ENCODE data around the gene MLXIP.
"Not testable (repeated sequence)": the region's sequence is repeated elsewhere in the genome, so short reads cannot be mapped to it uniquely, and the experiment has no call there.

The MLXIP gene

GRCh38 chr12:122158700-122159285, 80.2 kb downstream of the MLXIP start:
- no peak for DNase-seq

GRCh38 chr12:122159882-122160281, 81.3 kb downstream of the MLXIP start:
- DNase-seq, result no peak

GRCh38 chr12:122160761-122161160, 82.2 kb downstream of the MLXIP start:
- no peak for DNase-seq

DNA sequence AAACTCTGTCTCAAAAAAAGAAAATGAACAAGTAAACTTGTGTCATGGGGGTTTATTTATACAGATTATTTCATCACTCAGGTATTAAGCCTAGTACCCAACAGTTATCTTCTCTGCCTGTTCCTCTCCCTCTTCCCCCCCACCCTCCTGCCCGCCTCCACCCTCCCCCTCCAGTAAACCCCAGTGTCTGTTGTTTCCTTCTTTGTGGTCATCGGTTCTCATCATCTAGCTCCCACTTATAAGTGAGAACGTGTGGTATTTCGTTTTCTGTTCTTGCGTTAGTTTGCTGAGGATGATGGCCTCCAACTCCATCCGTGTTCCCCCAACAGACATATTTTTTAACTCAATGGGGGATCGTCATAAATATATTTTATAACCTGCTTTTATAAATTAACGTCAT, 83.1 kb downstream of the MLXIP start:
- DNase-seq, result no peak

DNA sequence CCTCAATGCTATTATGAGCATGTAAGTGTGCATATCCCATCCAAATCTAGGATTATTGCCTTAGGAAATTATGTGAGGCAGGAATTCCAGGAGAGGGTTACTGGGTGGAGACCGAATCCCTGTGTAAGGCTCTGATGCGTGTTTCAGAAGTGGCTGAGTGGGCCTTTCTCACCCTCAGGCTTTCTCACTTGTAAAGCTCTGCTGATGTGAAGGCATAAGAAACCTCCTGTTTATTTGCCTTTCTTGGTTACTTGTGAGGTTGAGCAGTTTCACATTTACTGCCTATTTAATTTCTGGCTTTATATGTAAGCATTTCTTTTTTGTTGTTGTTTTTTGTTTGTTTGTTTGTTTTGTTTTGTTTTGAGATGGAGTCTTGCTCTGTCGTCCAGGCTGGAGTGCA, 84.4 kb downstream of the MLXIP start:
- no peak for DNase-seq

DNA sequence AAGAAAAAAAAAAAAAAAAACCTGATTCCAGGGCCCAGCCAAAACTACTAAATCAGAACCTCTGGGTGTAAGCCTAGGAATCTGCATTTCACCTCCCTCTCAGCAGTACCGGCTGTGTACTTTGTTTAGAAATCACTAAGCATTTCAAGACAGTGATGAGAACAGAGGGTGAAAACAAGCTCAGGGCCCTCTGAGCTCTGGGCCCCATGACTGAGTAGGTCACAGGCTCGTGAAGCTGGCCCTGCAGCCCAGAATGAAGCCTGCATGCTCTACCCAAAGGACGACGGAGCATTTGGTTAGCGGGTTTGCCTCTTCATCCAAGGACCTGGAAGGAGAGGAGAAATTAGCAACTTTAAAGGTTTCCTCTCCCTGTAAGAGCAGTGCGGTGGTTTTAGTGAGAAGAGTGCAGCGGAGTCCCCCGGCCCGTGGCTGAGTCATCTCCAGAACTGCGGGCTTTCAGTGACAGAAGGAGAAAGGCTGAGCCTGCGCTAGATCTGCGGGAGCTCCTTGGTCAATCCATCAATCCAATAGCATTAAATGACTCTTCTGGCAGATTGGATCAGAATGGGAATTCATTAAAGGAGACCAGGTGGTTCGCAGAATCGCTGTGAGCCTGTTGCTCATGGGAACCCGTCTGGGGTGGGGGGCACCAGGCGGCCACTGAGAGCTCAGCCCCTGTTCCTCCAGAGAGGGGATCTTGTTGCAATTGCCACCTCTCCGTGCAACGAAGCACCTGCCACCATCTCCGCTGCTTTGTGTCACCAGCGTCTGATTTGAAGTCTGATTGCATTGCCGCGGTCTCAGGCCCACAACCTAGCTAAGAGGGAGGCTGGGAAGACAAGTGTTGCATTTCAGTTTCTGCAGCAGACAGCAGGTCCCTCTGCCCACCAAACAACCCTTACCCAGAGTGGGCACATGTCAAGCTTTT, 88.1 kb downstream of the MLXIP start:
- DNase-seq, result no peak

DNA sequence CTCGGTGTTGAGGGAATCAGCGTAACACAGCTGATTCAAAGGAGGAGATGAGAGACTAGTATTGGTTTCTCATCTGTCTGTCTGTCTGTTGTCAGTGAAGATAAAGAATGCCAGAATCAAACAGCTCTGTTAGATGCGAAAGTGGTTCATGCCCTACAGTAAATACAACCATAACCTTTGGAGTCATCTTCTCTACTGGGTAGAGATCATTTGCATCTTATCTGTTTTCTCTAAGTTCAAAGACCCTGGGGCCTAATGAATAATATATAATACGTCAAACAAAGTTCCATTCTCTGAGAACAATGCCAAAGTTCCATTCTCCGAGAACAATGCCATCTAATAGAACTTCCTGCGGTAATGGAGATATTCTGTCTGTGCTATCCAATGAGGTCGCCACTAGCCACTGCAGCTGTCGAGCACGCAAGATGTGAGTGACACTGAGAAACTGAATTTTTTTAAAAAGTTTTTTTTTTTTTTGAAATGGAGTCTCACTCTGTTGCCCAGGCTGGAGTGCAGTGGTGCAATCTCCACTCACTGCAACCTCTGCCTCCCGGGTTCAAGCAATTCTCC, 88.9 kb downstream of the MLXIP start:
- DNase-seq, result no peak

- no peak for DNase-seq
These were observed 89.9 kb downstream of the MLXIP start for GRCh38 chr12:122168492-122168891.

DNA sequence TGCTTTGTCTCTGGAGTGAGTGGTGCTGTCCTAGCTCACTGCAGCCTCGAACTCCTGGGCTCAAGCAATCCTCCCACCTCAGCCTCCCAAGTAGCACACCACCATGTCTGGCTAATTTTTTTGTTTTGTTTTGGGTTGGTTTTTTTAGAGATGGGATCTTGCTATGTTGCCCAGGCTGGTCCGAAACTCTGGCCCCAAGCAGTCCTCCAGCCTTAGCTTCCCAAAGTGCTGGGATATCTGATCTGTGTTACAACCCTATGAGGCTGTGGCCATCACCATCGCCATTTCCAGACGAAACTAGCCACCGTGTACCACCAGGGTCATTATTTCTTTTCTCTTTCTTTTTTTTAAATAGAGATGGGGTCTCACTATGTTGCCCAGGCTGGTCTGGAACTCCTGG, 92.8 kb downstream of the MLXIP start:
- no peak for DNase-seq

- no peak for DNase-seq
These were observed 93.8 kb downstream of the MLXIP start for GRCh38 chr12:122172262-122172939.

GRCh38 chr12:122174155-122174845, 95.7 kb downstream of the MLXIP start, which contains the start of gene IL31:
IL31 (minus strand) TSS chr12:122174221; CDS start chr12:122174172, 49 bp downstream.
- no peak for DNase-seq

DNA sequence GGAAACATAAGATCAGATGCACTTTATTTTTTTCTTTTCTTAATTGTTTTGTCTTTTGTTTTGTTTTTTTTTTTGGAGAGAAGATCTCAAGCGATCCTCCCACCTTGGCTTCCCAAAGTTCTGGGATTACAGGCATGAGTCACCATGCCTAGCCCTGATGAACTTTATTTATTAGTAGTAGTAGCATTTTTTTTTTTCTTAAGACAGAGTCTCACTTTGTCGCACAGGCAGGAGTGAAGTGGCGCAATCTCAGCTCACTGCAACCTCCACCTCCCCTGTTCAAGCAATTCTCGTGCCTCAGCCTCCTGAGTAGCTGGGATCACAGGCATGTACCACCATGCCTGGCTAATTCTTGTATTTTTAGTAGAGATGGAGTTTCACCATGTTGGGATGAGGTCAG, 97.9 kb downstream of the MLXIP start:
- not testable (repeated sequence) for DNase-seq

DNA sequence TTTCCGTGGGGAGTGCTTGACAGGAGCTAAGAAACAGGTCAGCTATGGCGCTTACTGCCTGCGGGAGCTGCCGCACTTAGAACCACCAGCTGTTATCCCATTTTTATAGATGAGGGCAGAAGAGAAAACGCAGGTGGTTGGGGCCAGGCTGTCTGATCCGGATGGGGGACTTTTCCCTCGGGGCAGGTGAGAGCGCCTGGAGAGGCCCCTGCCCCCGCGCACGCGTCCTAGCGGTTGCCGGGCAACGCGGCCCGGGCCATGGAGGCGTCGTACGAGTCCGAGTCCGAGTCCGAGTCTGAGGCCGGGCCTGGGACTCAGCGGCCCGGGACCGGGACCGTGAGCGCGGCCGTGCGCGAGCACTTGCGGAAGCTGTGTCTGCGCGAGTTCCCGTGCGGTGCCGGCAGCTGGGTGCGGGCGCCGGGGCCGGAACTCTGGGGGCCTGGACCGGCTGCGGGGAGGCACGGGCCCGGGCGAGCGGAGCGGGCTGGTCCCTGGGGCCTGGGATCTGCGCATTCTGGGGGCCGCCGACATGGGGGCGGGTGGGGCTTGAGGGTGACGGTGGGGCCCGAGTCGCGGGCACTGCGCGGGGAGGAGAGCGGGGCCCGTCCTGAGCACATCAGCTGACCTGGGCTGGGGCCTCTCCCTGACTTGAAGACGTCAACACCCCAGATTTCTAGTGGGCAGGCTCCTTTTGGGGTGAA, 104.5 kb downstream of the MLXIP start, which contains the start of gene LRRC43:
TSS of gene LRRC43 (plus strand) at position 237 of the 701 bp plus-strand sequence. CDS start at position 259, 22 bp downstream.
- no peak for DNase-seq

- DNase-seq, result no peak
These were observed 105.0 kb downstream of the MLXIP start for GRCh38 chr12:122183588-122183940.

DNA sequence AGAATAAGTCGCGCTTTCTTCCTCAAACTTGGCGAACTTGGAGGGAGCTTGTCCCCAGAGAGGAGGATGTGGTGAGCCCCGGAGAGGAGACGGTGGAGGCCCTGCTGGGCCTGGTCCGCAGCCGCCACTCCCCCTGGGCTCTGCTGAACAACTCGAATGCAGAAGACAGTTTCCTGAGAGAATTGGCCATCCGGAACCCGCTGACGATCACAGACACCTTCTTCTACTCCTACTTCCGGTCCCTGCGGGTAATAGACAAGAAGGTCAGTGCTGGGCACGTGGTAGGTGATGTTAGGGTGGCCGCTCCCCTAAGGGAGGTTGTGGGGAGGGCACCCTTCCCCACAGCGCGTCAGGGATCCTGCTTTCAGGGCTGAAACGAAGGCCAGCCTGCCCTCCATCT, 106.0 kb downstream of the MLXIP start:
- no peak for DNase-seq

GRCh38 chr12:122185079-122185478, 106.5 kb downstream of the MLXIP start:
- no peak for DNase-seq

- no peak for DNase-seq
These were observed 107.0 kb downstream of the MLXIP start for GRCh38 chr12:122185494-122186082.

DNA sequence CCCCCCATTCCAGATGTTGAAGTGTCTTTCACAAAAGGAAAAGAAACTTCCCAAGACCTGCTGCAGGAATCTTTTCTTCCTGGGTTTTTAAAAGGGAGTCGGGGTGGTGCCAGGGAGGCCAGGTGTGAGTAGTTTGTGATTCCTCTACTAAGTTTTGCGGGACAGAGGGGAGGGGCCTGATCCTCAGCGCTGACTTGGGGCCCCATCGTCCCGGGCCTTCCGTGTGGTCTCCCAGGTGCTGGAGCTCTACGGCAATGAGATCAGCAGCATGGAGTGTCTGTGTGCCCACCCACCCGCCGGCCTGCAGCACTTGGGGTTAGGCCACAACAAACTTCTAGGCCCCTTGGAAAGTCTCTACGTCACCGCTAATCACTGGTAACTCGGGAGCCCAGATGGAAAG, 108.9 kb downstream of the MLXIP start:
- DNase-seq, result no peak

DNA sequence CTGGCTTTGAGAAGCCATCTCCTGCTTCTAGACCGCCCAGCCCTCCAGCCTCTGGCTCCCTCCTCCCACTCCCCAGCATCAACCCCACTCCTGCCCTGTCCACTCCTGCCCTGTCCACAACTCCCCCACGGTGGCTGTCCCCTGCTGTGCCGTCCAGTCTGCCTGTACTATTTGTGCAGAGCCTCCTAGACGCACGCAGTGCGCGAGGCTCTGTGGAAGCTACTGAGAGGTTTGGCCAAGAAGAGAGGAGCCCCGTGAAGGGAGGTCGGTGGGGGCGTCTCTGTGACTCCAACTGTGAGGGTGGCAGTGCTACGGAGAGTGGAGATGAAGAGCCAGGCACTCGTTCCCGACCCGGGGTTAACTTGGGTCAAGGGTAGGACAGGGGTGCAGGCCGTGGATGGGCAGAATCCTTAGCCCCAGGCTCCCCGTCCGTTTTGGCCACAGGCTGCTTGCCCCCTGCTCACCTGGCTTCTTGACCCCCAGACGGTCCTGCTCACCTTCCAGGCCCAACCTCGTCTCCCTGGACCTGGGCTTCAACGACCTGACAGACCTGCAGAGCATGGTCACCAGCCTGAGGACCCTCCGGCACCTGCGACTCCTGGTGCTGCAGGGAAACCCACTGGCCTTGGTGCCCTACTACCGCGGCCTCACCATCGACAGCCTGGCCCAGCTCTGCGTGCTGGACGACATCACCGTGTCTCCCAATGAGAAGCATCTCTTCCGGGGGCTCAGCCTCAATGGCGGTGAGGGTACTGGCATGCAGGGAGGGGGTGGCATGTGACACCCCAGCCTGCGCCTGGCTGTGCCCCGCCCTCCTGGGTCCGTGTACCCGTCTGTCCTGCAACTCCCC, 111.3 kb downstream of the MLXIP start:
- DNase-seq, result no peak

DNA sequence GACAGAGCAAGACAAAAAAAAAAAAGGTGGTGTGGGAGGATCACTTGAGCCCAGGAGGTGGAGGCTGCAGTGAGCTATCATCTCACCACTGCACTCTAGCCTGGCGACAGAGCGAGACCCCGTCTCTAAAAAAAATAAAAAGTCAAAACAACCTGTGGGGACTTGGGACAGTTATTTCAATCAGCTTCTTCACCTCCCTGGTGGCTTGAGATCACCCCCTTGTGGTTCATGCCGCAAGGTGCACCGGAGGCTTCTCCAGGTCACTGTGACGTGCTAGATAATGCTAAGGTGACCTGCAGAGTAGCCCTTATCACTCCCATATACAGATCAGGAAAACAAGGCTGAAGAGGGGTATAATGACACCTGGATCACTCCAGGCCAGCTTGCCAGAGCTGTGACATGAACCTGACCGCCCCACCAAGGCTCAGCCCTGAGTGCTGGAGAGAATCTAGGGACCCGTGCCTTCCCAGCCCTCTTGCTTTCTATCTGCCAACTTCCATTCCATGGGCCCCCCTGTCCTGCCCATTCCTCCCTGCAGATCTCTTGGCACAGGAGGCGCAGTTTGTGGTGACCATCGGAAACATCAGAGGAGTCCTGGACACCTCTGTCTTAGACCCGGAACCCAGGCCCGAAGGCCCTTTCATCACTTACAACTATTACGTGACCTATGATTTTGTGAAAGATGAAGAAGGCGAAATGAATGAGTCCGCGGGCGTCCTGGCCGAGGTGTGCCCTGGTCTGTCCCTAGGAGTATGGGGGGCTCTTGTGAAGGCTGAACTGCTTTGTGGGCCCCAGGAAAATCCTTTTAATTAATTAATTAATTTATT, 112.5 kb downstream of the MLXIP start:
- peak in 3 of 4 experiments; percentile 11 to 40 (median 17) for DNase-seq
